ENCODE results near the gene ULBP3.

DNA sequence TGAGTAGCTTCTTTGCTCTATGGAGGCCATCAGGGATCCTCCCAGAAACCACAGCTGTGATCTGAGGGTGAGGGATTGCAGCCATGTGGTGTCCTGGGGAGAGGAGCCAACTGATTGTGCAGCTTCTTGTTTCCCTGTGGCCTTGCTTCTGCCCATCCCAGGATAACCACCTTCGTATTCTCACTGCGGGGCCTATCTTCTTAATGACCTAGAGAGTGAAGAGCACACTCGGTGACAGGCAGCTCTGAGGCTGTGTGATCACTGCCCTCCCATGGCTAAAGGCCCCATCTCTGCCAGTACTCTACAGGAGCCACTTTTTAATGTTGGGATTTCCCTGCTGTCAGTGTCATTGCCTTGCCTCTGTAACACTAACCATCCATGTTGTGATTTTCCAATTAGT is 38.3 kb downstream of the ULBP3 start:
- no peak for TF ChIP-seq POLR2A (IDR thresholded peaks at IDR 0.05; ENCODE audit: low read length)
- TF ChIP-seq GATA1 (IDR thresholded peaks at IDR 0.05; ENCODE audit: low read depth, low read length) = no peak

All from erythroblast (primary cell).